ENCODE data around the gene CNST.
"Not testable (repeated sequence)": the region's sequence is repeated elsewhere in the genome, so short reads cannot be mapped to it uniquely, and the experiment has no call there.

The CNST gene

GRCh38 chr1:246554201-246554600 is 12.1 kb upstream of the CNST start:
- DNase-seq (ENCODE audit: low read depth in 1 of 2, low spot score in 1 of 2) = no peak

- DNase-seq (ENCODE audit: low read depth in 1 of 2, low spot score in 1 of 2) = no peak
These were observed 8.2 kb upstream of the CNST start for GRCh38 chr1:246558041-246558440.

- DNase-seq (ENCODE audit: low read depth in 1 of 2, low spot score in 1 of 2) = no peak
These were observed 6.9 kb upstream of the CNST start for GRCh38 chr1:246559310-246559709.

GRCh38 chr1:246560833-246561232 is 5.4 kb upstream of the CNST start:
- not testable (repeated sequence) for DNase-seq (ENCODE audit: low read depth in 1 of 2, low spot score in 1 of 2)

GRCh38 chr1:246564839-246565750 is 1.2 kb upstream of the CNST start:
- DNase-seq (ENCODE audit: low read depth in 1 of 2, low spot score in 1 of 2) = no peak

GRCh38 chr1:246565751-246566127 is 517 bp upstream of the CNST start:
- DNase-seq (ENCODE audit: low read depth in 1 of 2, low spot score in 1 of 2) = no peak

- DNase-seq (ENCODE audit: low read depth in 1 of 2, low spot score in 1 of 2) = peak in 1 of 2 donors; percentile 9
These were observed 773 bp downstream of the CNST start for GRCh38 chr1:246566813-246567645.

GRCh38 chr1:246567646-246568235 is 1.5 kb downstream of the CNST start:
- DNase-seq (ENCODE audit: low read depth in 1 of 2, low spot score in 1 of 2) = no peak

- DNase-seq (ENCODE audit: low read depth in 1 of 2, low spot score in 1 of 2) = no peak
These were observed 3.3 kb downstream of the CNST start for GRCh38 chr1:246569248-246570238.

- DNase-seq (ENCODE audit: low read depth in 1 of 2, low spot score in 1 of 2) = not testable (repeated sequence)
These were observed 5.1 kb downstream of the CNST start for GRCh38 chr1:246571309-246571708.

GRCh38 chr1:246571953-246572352 is 5.7 kb downstream of the CNST start:
- no peak for DNase-seq (ENCODE audit: low read depth in 1 of 2, low spot score in 1 of 2)

GRCh38 chr1:246572785-246573184 is 6.5 kb downstream of the CNST start:
- DNase-seq (ENCODE audit: low read depth in 1 of 2, low spot score in 1 of 2) = no peak

GRCh38 chr1:246573491-246573890 is 7.2 kb downstream of the CNST start:
- DNase-seq (ENCODE audit: low read depth in 1 of 2, low spot score in 1 of 2) = no peak

- DNase-seq (ENCODE audit: low read depth in 1 of 2, low spot score in 1 of 2) = no peak
These were observed 10.4 kb downstream of the CNST start for GRCh38 chr1:246576709-246577032.

- DNase-seq (ENCODE audit: low read depth in 1 of 2, low spot score in 1 of 2) = no peak
These were observed 10.9 kb downstream of the CNST start for GRCh38 chr1:246577082-246577719.

- DNase-seq (ENCODE audit: low read depth in 1 of 2, low spot score in 1 of 2) = no peak
These were observed 11.5 kb downstream of the CNST start for GRCh38 chr1:246577720-246578106.

- no peak for DNase-seq (ENCODE audit: low read depth in 1 of 2, low spot score in 1 of 2)
These were observed 13.6 kb downstream of the CNST start for GRCh38 chr1:246579818-246580217.

GRCh38 chr1:246580497-246581370 is 14.5 kb downstream of the CNST start:
- no peak for DNase-seq (ENCODE audit: low read depth in 1 of 2, low spot score in 1 of 2)
